MCF 10A (cell line): Measurements from ENCODE around the gene ZNF44. TPM values are rescaled to one million over a fixed set of nuclear protein-coding genes. Genes with fewer than 3 reads are reported as not detected.
"Not testable (repeated sequence)": the region's sequence is repeated elsewhere in the genome, so short reads cannot be mapped to it uniquely, and the experiment has no call there.

Source experiments
- BruUV-seq: library from RNA; stranded (reverse); fragments of 400-500 nt; replicated peaks from 2 replicates; lab custom pipeline; 2021; lab: Mats Ljungman, UMichigan
- CTCF ChIA-PET: fragments of 300-600 bp; sonication (Branson Sonifier 250); formaldehyde crosslinking; extraction: SDS; loops from one replicate; lab custom pipeline; 2021; ENCODE audit warnings: antibody characterized with exemption, inconsistent platforms; lab: Yijun Ruan, JAX
- POLR2A ChIA-PET: fragments of 300-600, 350-650 bp; sonication (Branson Sonifier 250); formaldehyde crosslinking; extraction: SDS; loops from one replicate; lab custom pipeline; 2020; ENCODE audit warnings: antibody characterized with exemption, inconsistent platforms; lab: Yijun Ruan, JAX
- DNase-seq: peaks from one replicate; pipeline ENCODE4 v3.0.0-alpha.2; 2018; ENCODE audit not compliant: unreplicated experiment
- H3K27ac Mint-ChIP-seq: one replicate; pipeline ENCODE4 v1.8.0; 2022; ENCODE audit warnings: mild to moderate bottlenecking, low read depth, mixed read lengths; ENCODE audit not compliant: unreplicated experiment
- H3K27me3 Mint-ChIP-seq: one replicate; pipeline ENCODE4 v1.8.0; 2022; ENCODE audit warnings: mixed read lengths; ENCODE audit not compliant: insufficient read depth, unreplicated experiment
- H3K36me3 Mint-ChIP-seq: one replicate; pipeline ENCODE4 v1.8.0; 2022; ENCODE audit warnings: mild to moderate bottlenecking, moderate library complexity, mixed read lengths; ENCODE audit not compliant: insufficient read depth, unreplicated experiment
- H3K4me1 Mint-ChIP-seq: one replicate; pipeline ENCODE4 v1.8.0; 2022; ENCODE audit warnings: mixed read lengths; ENCODE audit not compliant: insufficient read depth, unreplicated experiment
- H3K4me3 Mint-ChIP-seq: one replicate; pipeline ENCODE4 v1.8.0; 2022; ENCODE audit warnings: mild to moderate bottlenecking, moderate library complexity, mixed read lengths; ENCODE audit not compliant: unreplicated experiment
- H3K9me3 Mint-ChIP-seq: one replicate; pipeline ENCODE4 v1.8.0; 2022; ENCODE audit warnings: mixed read lengths; ENCODE audit not compliant: unreplicated experiment
- intact Hi-C: fragments of 100-400 bp; cut with micrococcal nuclease; formaldehyde crosslinking; loops from 2 replicates; pipeline ENCODE4 v1.14.1; 2022
- total RNA-seq: library from RNA; stranded (reverse); gene quantifications from 2 replicates; pipeline ENCODE4 v1.2.3, GENCODE V29; 2022
- TF ChIP-seq, protein P1 (sequence below): fragments of 200-600 bp; IDR thresholded peaks from one replicate; pipeline ENCODE4 v1.8.0; 2022; ENCODE audit warnings: antibody characterized with exemption, mild to moderate bottlenecking; ENCODE audit not compliant: unreplicated experiment

ZNF44 gene
- total RNA-seq, 1 experiment from 2014 or later: 10.3 TPM

DNA sequence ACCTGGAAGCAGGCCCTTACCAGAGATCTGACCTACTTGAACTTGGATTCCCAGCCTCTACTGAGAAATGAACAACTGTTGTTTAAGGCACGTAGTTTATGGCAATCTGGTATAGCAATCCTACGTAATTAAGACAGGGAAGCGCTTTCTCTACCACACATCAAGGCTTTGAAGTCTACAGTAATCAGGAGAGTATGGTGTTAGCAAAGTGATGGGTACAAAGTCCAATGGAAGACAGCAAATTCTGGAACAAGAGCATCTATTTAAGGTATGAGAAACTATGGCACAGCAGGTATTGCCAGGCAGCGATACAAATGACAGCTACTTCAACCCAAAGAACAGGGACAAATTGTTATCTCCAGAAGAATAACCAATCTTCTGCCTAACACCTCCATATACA lies 35.7 kb upstream of the ZNF44 start:
- Mint-ChIP-seq H3K9me3 (peaks cover 5% of the 10 kb centered on the region), H3K27me3 (no peaks in the 10 kb centered on the region), H3K4me3 (no peak overlapping the region), H3K27ac (no peak overlapping the region), H3K4me1 (peaks cover 11% of the 10 kb centered on the region), H3K36me3 (no peaks in the 10 kb centered on the region)
- no TSS peak for BruUV-seq
- TF ChIP-seq, protein P1, sequence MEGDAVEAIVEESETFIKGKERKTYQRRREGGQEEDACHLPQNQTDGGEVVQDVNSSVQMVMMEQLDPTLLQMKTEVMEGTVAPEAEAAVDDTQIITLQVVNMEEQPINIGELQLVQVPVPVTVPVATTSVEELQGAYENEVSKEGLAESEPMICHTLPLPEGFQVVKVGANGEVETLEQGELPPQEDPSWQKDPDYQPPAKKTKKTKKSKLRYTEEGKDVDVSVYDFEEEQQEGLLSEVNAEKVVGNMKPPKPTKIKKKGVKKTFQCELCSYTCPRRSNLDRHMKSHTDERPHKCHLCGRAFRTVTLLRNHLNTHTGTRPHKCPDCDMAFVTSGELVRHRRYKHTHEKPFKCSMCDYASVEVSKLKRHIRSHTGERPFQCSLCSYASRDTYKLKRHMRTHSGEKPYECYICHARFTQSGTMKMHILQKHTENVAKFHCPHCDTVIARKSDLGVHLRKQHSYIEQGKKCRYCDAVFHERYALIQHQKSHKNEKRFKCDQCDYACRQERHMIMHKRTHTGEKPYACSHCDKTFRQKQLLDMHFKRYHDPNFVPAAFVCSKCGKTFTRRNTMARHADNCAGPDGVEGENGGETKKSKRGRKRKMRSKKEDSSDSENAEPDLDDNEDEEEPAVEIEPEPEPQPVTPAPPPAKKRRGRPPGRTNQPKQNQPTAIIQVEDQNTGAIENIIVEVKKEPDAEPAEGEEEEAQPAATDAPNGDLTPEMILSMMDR: no peak
- intact Hi-C loops: no loop called here
- POLR2A ChIA-PET: interaction anchor here (0.8 kb wide), 1 partner anchor 148 kb away, joined by 3 read pairs; no protein-coding TSS in a partner anchor
- CTCF ChIA-PET: no interaction called here
- no peak for DNase-seq

DNA sequence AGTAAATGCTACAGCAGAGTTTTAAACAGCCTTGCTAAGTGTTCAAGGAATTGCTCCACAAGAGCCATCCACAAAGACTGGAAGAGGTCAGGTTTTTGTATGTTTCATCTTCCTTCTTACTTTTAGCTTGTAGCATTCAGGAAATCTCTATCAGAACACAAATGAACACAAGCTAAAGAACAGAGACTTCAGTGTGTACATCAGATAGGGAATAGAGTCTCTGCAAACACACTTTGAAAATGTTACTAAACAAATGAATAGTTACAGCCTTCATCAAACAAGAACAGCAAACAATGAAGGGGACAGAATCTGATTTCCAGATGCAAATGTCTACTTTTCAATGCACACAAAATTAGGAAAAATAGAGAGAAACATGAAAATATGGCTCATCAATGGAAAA lies 31.0 kb upstream of the ZNF44 start:
- ChIA-PET CTCF (no interaction called here), POLR2A (no interaction called here)
- H3K4me3 Mint-ChIP-seq: no peak overlapping the region
- H3K4me1 Mint-ChIP-seq: no peaks in the 10 kb centered on the region
- H3K36me3 Mint-ChIP-seq: peaks cover 12% of the 10 kb centered on the region
- H3K27ac Mint-ChIP-seq: no peak overlapping the region
- DNase-seq: no peak
- no peaks in the 10 kb centered on the region for H3K27me3 Mint-ChIP-seq
- peaks cover 7% of the 10 kb centered on the region for H3K9me3 Mint-ChIP-seq
- intact Hi-C loops: no loop called here
- BruUV-seq: no TSS peak
- TF ChIP-seq, protein P1: no peak

DNA sequence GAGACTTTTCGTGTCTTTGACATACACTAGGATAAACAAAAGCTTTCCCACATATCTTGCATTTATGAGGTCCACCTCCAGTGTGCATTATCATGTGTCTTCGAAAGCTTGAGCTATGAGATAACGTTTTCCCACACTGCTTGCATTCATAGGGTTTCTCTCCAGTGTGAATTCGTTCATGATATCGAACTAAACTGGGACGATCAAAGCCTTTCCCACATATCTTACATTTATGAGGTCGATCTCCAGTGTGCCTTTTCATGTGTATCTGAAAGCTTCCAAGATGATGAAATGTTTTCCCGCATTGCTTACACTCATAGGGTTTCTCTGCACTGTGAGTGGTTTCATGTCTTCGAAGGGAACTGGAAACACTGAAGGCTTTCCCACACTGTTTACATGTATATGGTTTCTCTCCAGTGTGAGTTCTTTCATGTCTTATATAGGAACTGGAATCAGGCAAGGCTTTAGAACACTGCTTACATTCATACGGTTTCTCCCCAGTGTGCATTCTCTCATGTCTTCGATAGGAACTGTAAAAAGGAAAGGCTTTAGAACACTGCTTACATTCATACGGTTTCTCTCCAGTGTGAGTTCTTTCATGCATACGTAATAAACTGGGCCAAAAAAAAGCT lies 24.2 kb upstream of the ZNF44 start:
- BruUV-seq: no TSS peak
- H3K27me3 Mint-ChIP-seq: no peaks in the 10 kb centered on the region
- no peak for DNase-seq
- no peak overlapping the region for H3K4me3 Mint-ChIP-seq
- TF ChIP-seq, protein P1: no peak
- CTCF ChIA-PET: interaction anchor here (0.5 kb wide), 1 partner anchor 47 kb away, joined by 3 read pairs; the partner anchor contains the start of gene ZNF442
- H3K36me3 Mint-ChIP-seq: peaks cover 21% of the 10 kb centered on the region
- POLR2A ChIA-PET: interaction anchor here (1.0 kb wide), 1 partner anchor 15 kb away, joined by 4 read pairs; the partner anchor contains the start of gene ZNF563
- no peak overlapping the region for H3K27ac Mint-ChIP-seq
- peaks cover 23% of the 10 kb centered on the region for H3K9me3 Mint-ChIP-seq
- intact Hi-C loops: no loop called here
- H3K4me1 Mint-ChIP-seq: no peaks in the 10 kb centered on the region

DNA sequence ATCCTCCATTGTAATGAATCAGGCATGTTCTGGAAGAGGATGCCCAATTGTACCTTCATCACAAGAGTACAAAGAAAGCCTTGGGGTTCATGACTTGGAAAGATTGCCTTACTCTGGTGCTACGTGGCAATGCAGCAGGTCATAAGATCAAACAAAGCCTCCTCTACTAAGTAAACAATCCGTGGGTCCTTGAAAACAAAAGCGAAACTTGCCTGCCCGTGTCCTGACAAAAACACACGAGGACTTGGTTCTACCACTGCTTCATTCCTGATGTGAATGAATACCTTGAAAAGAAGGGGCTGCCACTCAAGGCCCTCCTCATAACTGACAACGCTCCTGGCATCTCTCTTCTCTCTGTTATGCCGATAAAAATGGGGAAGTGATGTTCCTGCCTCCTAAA lies 19.9 kb upstream of the ZNF44 start:
- Mint-ChIP-seq H3K27me3 (no peaks in the 10 kb centered on the region), H3K9me3 (peaks cover 26% of the 10 kb centered on the region), H3K4me1 (no peaks in the 10 kb centered on the region), H3K27ac (no peak overlapping the region), H3K4me3 (no peak overlapping the region), H3K36me3 (no peaks in the 10 kb centered on the region)
- no peak for DNase-seq
- TF ChIP-seq, protein P1: no peak
- CTCF ChIA-PET: no interaction called here
- intact Hi-C loops: no loop called here
- POLR2A ChIA-PET: no interaction called here
- BruUV-seq: no TSS peak

DNA sequence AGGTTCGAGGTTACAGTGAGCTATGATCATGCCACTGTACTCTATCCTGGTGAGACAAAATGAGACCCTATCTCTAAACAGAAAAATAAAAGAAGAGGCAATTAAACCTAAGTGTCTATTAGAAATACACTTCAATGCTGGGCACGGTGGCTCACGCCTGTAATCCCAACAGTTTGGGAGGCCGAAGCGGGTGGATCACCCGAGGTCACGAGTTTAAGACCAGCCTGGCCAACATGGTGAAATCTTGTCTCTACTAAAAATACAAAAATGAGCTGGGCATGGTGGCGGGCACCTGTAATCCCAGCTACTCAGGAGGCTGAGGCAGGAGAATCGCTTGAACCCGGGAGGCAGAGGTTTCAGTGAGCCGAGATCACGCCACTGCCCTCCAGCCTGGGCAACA lies 14.2 kb upstream of the ZNF44 start:
- CTCF ChIA-PET, H3K27me3 Mint-ChIP-seq, DNase-seq, BruUV-seq, intact Hi-C loops, H3K36me3 Mint-ChIP-seq, H3K4me3 Mint-ChIP-seq, H3K4me1 Mint-ChIP-seq, H3K27ac Mint-ChIP-seq: not testable (repeated sequence)
- H3K9me3 Mint-ChIP-seq: peaks cover 23% of the 10 kb centered on the region
- POLR2A ChIA-PET: interaction anchor here (1.4 kb wide), 1 partner anchor 15 kb away, joined by 5 read pairs; the partner anchor contains the start of gene ZNF44
